ENCODE measurements around the gene GRID1.
"Not testable (repeated sequence)": the region's sequence is repeated elsewhere in the genome, so short reads cannot be mapped to it uniquely, and the experiment has no call there.

The GRID1 gene

GRCh38 chr10:85741626-85742300, 624.8 kb downstream of the GRID1 start:
- DNase-seq (ENCODE audit: low read depth, low spot score) = no peak

- DNase-seq (ENCODE audit: low read depth, low spot score) = no peak
Observed at GRCh38 chr10:85735997-85736396, 630.6 kb downstream of the GRID1 start.

- DNase-seq (ENCODE audit: low read depth, low spot score) = peak; percentile 23
Observed at GRCh38 chr10:85734791-85735190, 631.8 kb downstream of the GRID1 start.

- DNase-seq (ENCODE audit: low read depth, low spot score) = no peak
Observed at GRCh38 chr10:85724215-85724614, 642.4 kb downstream of the GRID1 start.

- DNase-seq (ENCODE audit: low read depth, low spot score) = no peak
Observed at GRCh38 chr10:85720931-85721590, 645.5 kb downstream of the GRID1 start.

- no peak for DNase-seq (ENCODE audit: low read depth, low spot score)
Observed at GRCh38 chr10:85719408-85719807, 647.2 kb downstream of the GRID1 start.

GRCh38 chr10:85713885-85714284, 652.7 kb downstream of the GRID1 start:
- DNase-seq (ENCODE audit: low read depth, low spot score) = no peak

GRCh38 chr10:85702768-85703167, 663.8 kb downstream of the GRID1 start:
- DNase-seq (ENCODE audit: low read depth, low spot score) = no peak

- DNase-seq (ENCODE audit: low read depth, low spot score) = not testable (repeated sequence)
Observed at GRCh38 chr10:85699066-85699465, 667.5 kb downstream of the GRID1 start.

GRCh38 chr10:85696893-85697292, 669.7 kb downstream of the GRID1 start:
- DNase-seq (ENCODE audit: low read depth, low spot score) = no peak

GRCh38 chr10:85682621-85683020, 684.0 kb downstream of the GRID1 start:
- no peak for DNase-seq (ENCODE audit: low read depth, low spot score)

GRCh38 chr10:85679710-85680109, 686.9 kb downstream of the GRID1 start:
- no peak for DNase-seq (ENCODE audit: low read depth, low spot score)

GRCh38 chr10:85679061-85679460, 687.5 kb downstream of the GRID1 start:
- DNase-seq (ENCODE audit: low read depth, low spot score) = no peak

GRCh38 chr10:85674851-85675250, 691.7 kb downstream of the GRID1 start:
- no peak for DNase-seq (ENCODE audit: low read depth, low spot score)

GRCh38 chr10:85673270-85673669, 693.3 kb downstream of the GRID1 start:
- no peak for DNase-seq (ENCODE audit: low read depth, low spot score)

- DNase-seq (ENCODE audit: low read depth, low spot score) = no peak
Observed at GRCh38 chr10:85671530-85671929, 695.1 kb downstream of the GRID1 start.

GRCh38 chr10:85668522-85668921, 698.1 kb downstream of the GRID1 start:
- no peak for DNase-seq (ENCODE audit: low read depth, low spot score)

- peak; percentile 71 for DNase-seq (ENCODE audit: low read depth, low spot score)
Observed at GRCh38 chr10:85667638-85668233, 698.9 kb downstream of the GRID1 start.

- DNase-seq (ENCODE audit: low read depth, low spot score) = no peak
Observed at GRCh38 chr10:85666987-85667386, 699.6 kb downstream of the GRID1 start.

- no peak for DNase-seq (ENCODE audit: low read depth, low spot score)
Observed at GRCh38 chr10:85666102-85666501, 700.5 kb downstream of the GRID1 start.

GRCh38 chr10:85665681-85666080, 700.9 kb downstream of the GRID1 start:
- DNase-seq (ENCODE audit: low read depth, low spot score) = no peak

GRCh38 chr10:85665078-85665477, 701.5 kb downstream of the GRID1 start:
- DNase-seq (ENCODE audit: low read depth, low spot score) = no peak

GRCh38 chr10:85661123-85661522, 705.5 kb downstream of the GRID1 start:
- DNase-seq (ENCODE audit: low read depth, low spot score) = no peak

Data from ELF-1 (cell line).